Measurements from ENCODE around the gene ATG4D. TPM values are rescaled to one million over a fixed set of nuclear protein-coding genes. Genes with fewer than 3 reads are reported as not detected.
A peak's percentile ranks its signal among the peaks of the same experiment; 100 is the strongest.

ATG4D gene
- total RNA-seq, 4 donors from 2014 or later, result 46.5 to 59.3 (median 51.4) TPM

GRCh38 chr19:10557603-10558197, 14.0 kb downstream of the ATG4D start:
- Histone ChIP-seq H3K36me3 (peaks cover 19 to 99% (median 57%) of the 10 kb centered on the region in 3 donors), H3K4me3 (no peak overlapping the region), H3K4me1 (peaks cover 27 to 49% (median 30%) of the 10 kb centered on the region in 3 donors), H3K27me3 (no peaks in the 10 kb centered on the region), H3K9me3 (no peaks in the 10 kb centered on the region), H3K27ac (peak overlapping the region in 1 of 4 donors; percentile 89)
- intact Hi-C loops (cut with DNase I), result no loop called here
- 91 to 93% methylated on average over 20 to 30 of the region's 33 CpGs for WGBS, 2 donors
- TF ChIP-seq POLR2A (IDR thresholded peaks at IDR 0.05) (no peak), CTCF (IDR thresholded peaks at IDR 0.05) (no peak)
- DNase-seq, result no peak

GRCh38 chr19:10560154-10560553, 16.4 kb downstream of the ATG4D start:
- H3K9me3 ChIP-seq, result no peaks in the 10 kb centered on the region
- WGBS, 2 donors, result 92 to 96% methylated on average over 6 to 7 of the region's 7 CpGs
- no peak for DNase-seq
- no peaks in the 10 kb centered on the region for H3K27me3 ChIP-seq
- TF ChIP-seq CTCF (IDR thresholded peaks at IDR 0.05) (no peak), POLR2A (IDR thresholded peaks at IDR 0.05) (no peak)
- peaks cover 17 to 86% (median 45%) of the 10 kb centered on the region in 3 donors for H3K36me3 ChIP-seq
- H3K27ac ChIP-seq, result no peak overlapping the region
- peaks cover 17 to 39% (median 17%) of the 10 kb centered on the region in 3 donors for H3K4me1 ChIP-seq
- no peak overlapping the region for H3K4me3 ChIP-seq
- intact Hi-C loops (cut with DNase I), result no loop called here

- TF ChIP-seq CTCF (IDR thresholded peaks at IDR 0.05), result no peak
- TF ChIP-seq POLR2A (IDR thresholded peaks at IDR 0.05), result no peak
- H3K36me3 ChIP-seq, result peaks cover 15 to 62% (median 40%) of the 10 kb centered on the region in 3 donors
- no peaks in the 10 kb centered on the region for H3K9me3 ChIP-seq
- 82% methylated on average over 5 of the region's 5 CpGs for WGBS, 2 donors
- intact Hi-C loops (cut with DNase I), result no loop called here
- no peak overlapping the region for H3K27ac ChIP-seq
- no peak overlapping the region for H3K4me3 ChIP-seq
- H3K4me1 ChIP-seq, result peaks cover 22 to 35% (median 24%) of the 10 kb centered on the region in 3 donors
- DNase-seq, result no peak
- H3K27me3 ChIP-seq, result no peaks in the 10 kb centered on the region
Observed at GRCh38 chr19:10562609-10563008, 18.9 kb downstream of the ATG4D start.

- no peak for DNase-seq
- Histone ChIP-seq H3K9me3 (no peaks in the 10 kb centered on the region), H3K27ac (peak overlapping the region; percentile 88 to 97 (median 93)), H3K27me3 (no peaks in the 10 kb centered on the region), H3K4me1 (peaks cover 33 to 55% (median 34%) of the 10 kb centered on the region in 3 donors), H3K36me3 (peaks cover 3 to 37% (median 17%) of the 10 kb centered on the region in 3 donors), H3K4me3 (peak overlapping the region; percentile 88 to 97 (median 92))
- intact Hi-C loops (cut with DNase I), result loop anchor here (5.0 kb wide), 1 partner anchor 63 kb away; the partner anchor contains the start of gene KEAP1
- 3 to 10% methylated on average over 9 to 10 of the region's 10 CpGs for WGBS, 2 donors
- TF ChIP-seq POLR2A (IDR thresholded peaks at IDR 0.05) (no peak), CTCF (IDR thresholded peaks at IDR 0.05) (peak in 1 of 6 experiments; percentile 11)
Observed at GRCh38 chr19:10565028-10565566, 21.4 kb downstream of the ATG4D start.
